Stimulated activated CD4-positive, alpha-beta T cell treated with anti-CD3 and anti-CD28 coated beads, Interleukin-1b, Interleukin-23, amount 100 ng/mL, for 24 hours (primary cell): ENCODE measurements around the gene ZNF219.

ENCODE experiments used
- DNase-seq, 4 experiments: peaks; one replicate each; pipeline ENCODE4 v3.0.0-alpha.2; 2020; ENCODE audit warnings: low read depth in 4 of 4, low spot score in 1 of 4

ZNF219 gene

GRCh38 chr14:21069388-21070082 is 28.9 kb downstream of the ZNF219 start:
- DNase-seq, result no peak

GRCh38 chr14:21068521-21069387 is 29.7 kb downstream of the ZNF219 start:
- DNase-seq, result no peak

- no peak for DNase-seq
Observed at GRCh38 chr14:21066882-21067502, 31.5 kb downstream of the ZNF219 start.

GRCh38 chr14:21063479-21063878 is 35.0 kb downstream of the ZNF219 start:
- DNase-seq, result no peak

GRCh38 chr14:21061347-21061668 is 37.1 kb downstream of the ZNF219 start:
- DNase-seq, result no peak

- DNase-seq, result no peak
Observed at GRCh38 chr14:21060614-21061346, 37.7 kb downstream of the ZNF219 start.

- no peak for DNase-seq
Observed at GRCh38 chr14:21059842-21060613, 38.4 kb downstream of the ZNF219 start.

GRCh38 chr14:21058903-21059302 is 39.6 kb downstream of the ZNF219 start:
- DNase-seq, result no peak

GRCh38 chr14:21057803-21058675 is 40.4 kb downstream of the ZNF219 start, which contains the start of gene RNASE8:
Gene RNASE8, plus strand, starts transcription at chr14:21057822. Its CDS starts 71 bp downstream, at chr14:21057893.
- no peak for DNase-seq

- DNase-seq, result no peak
Observed at GRCh38 chr14:21056520-21057163, 41.8 kb downstream of the ZNF219 start.

- no peak for DNase-seq
Observed at GRCh38 chr14:21055432-21056117, 42.9 kb downstream of the ZNF219 start.

- DNase-seq, result no peak
Observed at GRCh38 chr14:21054768-21055145, 43.7 kb downstream of the ZNF219 start.

GRCh38 chr14:21054123-21054767 is 44.2 kb downstream of the ZNF219 start:
- DNase-seq, result no peak

- no peak for DNase-seq
Observed at GRCh38 chr14:21053184-21054122, 45.0 kb downstream of the ZNF219 start.

- no peak for DNase-seq
Observed at GRCh38 chr14:21050597-21050996, 47.9 kb downstream of the ZNF219 start.

GRCh38 chr14:21049271-21049673 is 49.2 kb downstream of the ZNF219 start:
- DNase-seq, result no peak

GRCh38 chr14:21048638-21049037 is 49.8 kb downstream of the ZNF219 start:
- DNase-seq, result no peak
